SK-N-SH (cell line): ENCODE results near the gene ABLIM2. TPM values are rescaled to one million over a fixed set of nuclear protein-coding genes. Genes with fewer than 3 reads are reported as not detected.

Source experiments
- CTCF ChIA-PET: fragments of 300-600, 350-600 bp; formaldehyde crosslinking; extraction: SDS; loops from one replicate; lab custom pipeline; 2021; lab: Yijun Ruan, JAX
- POLR2A ChIA-PET: fragments of 350-600 bp; sonication (Branson Sonifier 250); formaldehyde crosslinking; extraction: SDS; loops from one replicate; lab custom pipeline; 2020; ENCODE audit warnings: antibody characterized with exemption, inconsistent platforms; lab: Yijun Ruan, JAX
- DNase-seq: peaks from one replicate; pipeline ENCODE4 v3.0.0; 2012
- H2AFZ ChIP-seq: fragments of 200-600 bp; sonication (generic); 2 replicates; pipeline ENCODE4 v1.8.1; 2016; ENCODE audit warnings: antibody characterized with exemption, mild to moderate bottlenecking, low read depth
- H3F3A ChIP-seq: fragments of 200-600 bp; sonication (generic); replicated peaks from 2 replicates; pipeline ENCODE3; 2016; ENCODE audit warnings: antibody characterized with exemption, mild to moderate bottlenecking; ENCODE audit not compliant: insufficient read depth
- H3K27ac ChIP-seq, 2 experiments: fragments of 200-500 bp in 1 of 2; fragments of 200-600 bp in 1 of 2; sonication (Bioruptor generic) in 1 of 2; sonication (generic), shearing (Covaris generic) in 1 of 2; 2 replicates each; pipeline versions ENCODE4 v1.5.1 to v1.6.1; 2014 to 2016; ENCODE audit warnings: low read depth in 2 of 2, inconsistent platforms in 1 of 2, low read length in 1 of 2, mild to moderate bottlenecking in 1 of 2, mixed read lengths in 1 of 2
- H3K27me3 ChIP-seq: fragments of 200-600 bp; sonication (generic), shearing (Covaris generic); 2 replicates; pipeline ENCODE4 v1.6.1; 2016; ENCODE audit warnings: mixed run types; ENCODE audit not compliant: insufficient read depth
- H3K36me3 ChIP-seq, 2 experiments: fragments of 200-500 bp in 1 of 2; fragments of 200-600 bp in 1 of 2; sonication (Bioruptor generic) in 1 of 2; sonication (generic) in 1 of 2; replicated peaks in 1 of 2; 2 replicates each; pipeline versions ENCODE3 to v1.5.1; 2014 to 2016; ENCODE audit warnings: low read length in 1 of 2, mild to moderate bottlenecking in 1 of 2; ENCODE audit not compliant: insufficient read depth in 2 of 2, control insufficient read depth in 1 of 2
- H3K4me1 ChIP-seq, 2 experiments: fragments of 200-500 bp in 1 of 2; fragments of 200-600 bp in 1 of 2; sonication (Bioruptor generic) in 1 of 2; sonication (generic), shearing (Covaris generic) in 1 of 2; 2 replicates each; pipeline versions ENCODE4 v1.5.1 to v1.6.1; 2014 to 2016; ENCODE audit warnings: low read depth in 1 of 2, low read length in 1 of 2, mixed run types in 1 of 2; ENCODE audit not compliant: insufficient read depth in 2 of 2, control insufficient read depth in 1 of 2
- H3K4me2 ChIP-seq: fragments of 200-600 bp; sonication (generic), shearing (Covaris generic); 2 replicates; pipeline ENCODE4 v1.6.1; 2017; ENCODE audit warnings: mixed run types
- H3K4me3 ChIP-seq, 2 experiments: fragments of 200-500 bp in 1 of 2; fragments of 200-600 bp in 1 of 2; sonication (Bioruptor generic) in 1 of 2; sonication (generic), shearing (Covaris generic) in 1 of 2; 2 replicates each; pipeline versions ENCODE4 v1.5.1 to v1.8.1; 2014 to 2016; ENCODE audit warnings: low read depth in 2 of 2, inconsistent platforms in 1 of 2, low read length in 1 of 2, mild to moderate bottlenecking in 1 of 2, mixed read lengths in 1 of 2, moderate library complexity in 1 of 2
- H3K79me2 ChIP-seq: fragments of 200-600 bp; sonication (generic); 2 replicates; pipeline ENCODE4 v1.8.1; 2017; ENCODE audit warnings: mild to moderate bottlenecking; ENCODE audit not compliant: insufficient read depth
- H3K9ac ChIP-seq: fragments of 200-600 bp; sonication (generic); 2 replicates; pipeline ENCODE4 v1.6.1; 2017; ENCODE audit warnings: mixed run types
- H3K9me2 ChIP-seq: fragments of 200-600 bp; sonication (generic); 2 replicates; pipeline ENCODE4 v1.6.1; 2017; ENCODE audit warnings: mixed run types
- H3K9me3 ChIP-seq: fragments of 200-600 bp; sonication (generic); 2 replicates; pipeline ENCODE4 v1.6.1; 2017; ENCODE audit warnings: mixed run types, mild to moderate bottlenecking, moderate library complexity
- H4K20me1 ChIP-seq: fragments of 200-600 bp; sonication (generic); 2 replicates; pipeline ENCODE4 v1.6.1; 2017; ENCODE audit warnings: mild to moderate bottlenecking, mixed run types; ENCODE audit not compliant: insufficient read depth
- CHD2 ChIP-seq: fragments of 150-350 bp; IDR thresholded peaks from 2 replicates; pipeline ENCODE4 v1.6.1; 2018; ENCODE audit warnings: low read length; ENCODE audit not compliant: partially characterized antibody
- CTCF ChIP-seq: fragments of 200-600 bp; sonication (generic); IDR thresholded peaks from 2 replicates; pipeline ENCODE4 v1.6.1; 2017; ENCODE audit warnings: antibody characterized with exemption, mild to moderate bottlenecking, moderate library complexity
- ELF1 ChIP-seq: IDR thresholded peaks from 2 replicates; pipeline ENCODE4 v1.4.0; 2012
- EP300 ChIP-seq, 2 experiments: IDR thresholded peaks; 2 replicates each; pipeline versions ENCODE4 v1.4.0 to v1.6.1; 2012; ENCODE audit warnings: borderline replicate concordance in 1 of 2, low read depth in 1 of 2, low read length in 1 of 2
- FOXJ3 ChIP-seq: sonication (generic); formaldehyde crosslinking; IDR thresholded peaks from 2 replicates; pipeline ENCODE4 v1.5.1; 2020; ENCODE audit warnings: mild to moderate bottlenecking, missing genetic modification reagents
- GABPA ChIP-seq: IDR thresholded peaks from 2 replicates; pipeline ENCODE4 v1.4.0; 2012; ENCODE audit warnings: low read depth, mild to moderate bottlenecking
- GATA2 ChIP-seq: sonication (generic); formaldehyde crosslinking; IDR thresholded peaks from 2 replicates; pipeline ENCODE4 v1.5.0; 2020; ENCODE audit warnings: mild to moderate bottlenecking, missing genetic modification reagents
- IRF3 ChIP-seq: fragments of 150-350 bp; IDR thresholded peaks from 2 replicates; pipeline ENCODE4 v1.6.1; 2016; ENCODE audit warnings: mild to moderate bottlenecking, low read depth, low read length
- MXI1 ChIP-seq: IDR thresholded peaks from 2 replicates; pipeline ENCODE4 v1.6.1; 2012; ENCODE audit warnings: mild to moderate bottlenecking, low read depth, low read length, improper control_type of control experiment
- RAD21 ChIP-seq: IDR thresholded peaks from 2 replicates; pipeline ENCODE4 v1.6.1; 2012; ENCODE audit warnings: mild to moderate bottlenecking, low read length
- RCOR1 ChIP-seq: fragments of 150-350 bp; IDR thresholded peaks from 2 replicates; pipeline ENCODE4 v1.6.1; 2017; ENCODE audit warnings: antibody characterized with exemption, low read length
- REST ChIP-seq: IDR thresholded peaks from 2 replicates; pipeline ENCODE4 v1.6.1; 2012; ENCODE audit warnings: mild to moderate bottlenecking, low read depth, low read length, moderate library complexity
- RFX5 ChIP-seq: IDR thresholded peaks from 2 replicates; pipeline ENCODE4 v1.6.1; 2012; ENCODE audit warnings: mild to moderate bottlenecking, improper control_type of control experiment, low read length
- SIN3A ChIP-seq: IDR thresholded peaks from 2 replicates; pipeline ENCODE4 v1.6.1; 2012; ENCODE audit warnings: low read depth, mild to moderate bottlenecking, low read length, moderate library complexity, borderline replicate concordance
- SMC3 ChIP-seq: IDR thresholded peaks from 2 replicates; pipeline ENCODE4 v1.6.1; 2012; ENCODE audit warnings: low read depth, low read length, improper control_type of control experiment
- TAF1 ChIP-seq: IDR thresholded peaks from 2 replicates; pipeline ENCODE4 v1.6.1; 2012; ENCODE audit warnings: low read depth, mild to moderate bottlenecking, low read length, moderate library complexity, borderline replicate concordance
- TCF12 ChIP-seq: IDR thresholded peaks from 2 replicates; pipeline ENCODE4 v1.4.0; 2012
- TEAD4 ChIP-seq: IDR thresholded peaks from 2 replicates; pipeline ENCODE4 v1.4.0; 2012; ENCODE audit warnings: mild to moderate bottlenecking, borderline replicate concordance; ENCODE audit not compliant: insufficient read depth
- YY1 ChIP-seq: IDR thresholded peaks from 2 replicates; pipeline ENCODE4 v1.4.0; 2012; ENCODE audit warnings: low read depth, mild to moderate bottlenecking
- WGBS: methylation state at CpG from one replicate; pipeline ENCODE4 v1.1.6; 2017; ENCODE audit warnings: low lambda C conversion rate; 5-methylcytosine and 5-hydroxymethylcytosine counted together
- polyA plus RNA-seq, 3 experiments: library from polyadenylated mRNA; depleted of rRNA; stranded (reverse); fragments of >200 nt; gene quantifications; 2 replicates each; pipeline ENCODE4 v1.2.3, GENCODE V29; 2012

Gene ABLIM2
- polyA plus RNA-seq, 1 of the 3 experiments (the other 2 are of a cell fraction): 0.53 TPM

- no peaks in the 10 kb centered on the region for H3K9me3 ChIP-seq
- TF ChIP-seq CTCF: no peak
- TF ChIP-seq SIN3A: no peak
- no peak for TF ChIP-seq ELF1
- no peak for TF ChIP-seq IRF3
- no peak for TF ChIP-seq MXI1
- TF ChIP-seq RAD21: no peak
- TF ChIP-seq FOXJ3: no peak
- no peak for TF ChIP-seq RCOR1
- TF ChIP-seq TEAD4: no peak
- TF ChIP-seq SMC3: no peak
- TF ChIP-seq GABPA: no peak
- TF ChIP-seq YY1: no peak
- no peak for TF ChIP-seq GATA2 (CRISPR knock-in tag)
- no peak for TF ChIP-seq REST
- no peak for TF ChIP-seq TCF12
- TF ChIP-seq TAF1: no peak
- TF ChIP-seq EP300 (IDR thresholded peaks at IDR 0.05; ENCODE audit: borderline replicate concordance in 1 of 2, low read depth in 1 of 2, low read length in 1 of 2): no peak
- TF ChIP-seq CHD2: no peak
- no peak for TF ChIP-seq RFX5
- TF ChIP-seq, all 33 proteins: peak for 0
- Histone ChIP-seq H3K4me1 (peaks cover 0 to 6% of the 10 kb centered on the region in 2 experiments; a peak in 1 of 4 replicates), H3K4me2 (no peak overlapping the region), H3K27ac (no peak overlapping the region), H3K9ac (no peak overlapping the region), H3K79me2 (no peaks in the 10 kb centered on the region), H2AFZ (no peak overlapping the region), H3K36me3 (no peaks in the 10 kb centered on the region), H3K9me2 (no peaks in the 10 kb centered on the region), H4K20me1 (no peaks in the 10 kb centered on the region), H3K27me3 (no peaks in the 10 kb centered on the region), H3K4me3 (no peak overlapping the region), H3F3A (no peaks in the 10 kb centered on the region)
- POLR2A ChIA-PET: no interaction called here
- CTCF ChIA-PET: no interaction called here
- 52% methylated on average over 7 of the region's 8 CpGs for WGBS
- no peak for DNase-seq
These were observed 97.0 kb downstream of the ABLIM2 start for GRCh38 chr4:8061573-8061972.
